Ishikawa (cell line): Measurements from ENCODE around the gene VWA5B1.

Experiments
- CREB1 ChIP-seq: IDR thresholded peaks from 2 replicates; pipeline ENCODE4 v1.6.1; 2012; ENCODE audit warnings: low read depth
- EGR1 ChIP-seq: IDR thresholded peaks from 2 replicates; pipeline ENCODE4 v1.6.1; 2012
- EP300 ChIP-seq: IDR thresholded peaks from 2 replicates; pipeline ENCODE4 v1.6.1; 2012; ENCODE audit warnings: borderline replicate concordance
- FOXM1 ChIP-seq: IDR thresholded peaks from 2 replicates; pipeline ENCODE4 v1.6.1; 2012; ENCODE audit warnings: low read depth, borderline replicate concordance
- MAX ChIP-seq: IDR thresholded peaks from 2 replicates; pipeline ENCODE4 v1.6.1; 2012
- RAD21 ChIP-seq: IDR thresholded peaks from 2 replicates; pipeline ENCODE4 v1.6.1; 2012; ENCODE audit warnings: low read depth
- REST ChIP-seq: IDR thresholded peaks from 2 replicates; pipeline ENCODE4 v1.6.1; 2012; ENCODE audit warnings: low read depth, mild to moderate bottlenecking
- TAF1 ChIP-seq: IDR thresholded peaks from 2 replicates; pipeline ENCODE4 v1.6.1; 2012; ENCODE audit warnings: low read depth, mild to moderate bottlenecking
- TCF12 ChIP-seq: IDR thresholded peaks from 2 replicates; pipeline ENCODE4 v1.6.1; 2012; ENCODE audit warnings: low read depth
- USF1 ChIP-seq: IDR thresholded peaks from 2 replicates; pipeline ENCODE4 v1.6.1; 2012
- YY1 ChIP-seq: IDR thresholded peaks from 2 replicates; pipeline ENCODE4 v1.6.1; 2012; ENCODE audit warnings: low read depth
- ZBTB7A ChIP-seq: IDR thresholded peaks from 2 replicates; pipeline ENCODE4 v1.6.1; 2012; ENCODE audit warnings: low read depth

GRCh38 chr1:20395255-20395654 lies 104.6 kb downstream of the VWA5B1 start:
- TF ChIP-seq EP300 = no peak
- TF ChIP-seq EGR1 = no peak
- TF ChIP-seq RAD21 = no peak
- no peak for TF ChIP-seq FOXM1
- TF ChIP-seq USF1 = no peak
- TF ChIP-seq TCF12 = no peak
- no peak for TF ChIP-seq ZBTB7A
- TF ChIP-seq YY1 = no peak
- no peak for TF ChIP-seq CREB1
- TF ChIP-seq TAF1 = no peak
- no peak for TF ChIP-seq REST
- TF ChIP-seq MAX = no peak
